A673 (cell line): ENCODE results near the gene NUCB1. TPM values are rescaled to one million over a fixed set of nuclear protein-coding genes. Genes with fewer than 3 reads are reported as not detected.

Experiments
- BruUV-seq: library from RNA; stranded (reverse); fragments of 400-500 nt; replicated peaks from 2 replicates; lab custom pipeline; 2021; lab: Mats Ljungman, UMichigan
- CTCF ChIA-PET: fragments of 300-600 bp; sonication (Branson Sonifier 250); formaldehyde crosslinking; loops from one replicate; lab custom pipeline; 2022; ENCODE audit warnings: antibody characterized with exemption; lab: Charles Lee
- POLR2A ChIA-PET: fragments of 300-600 bp; sonication (Branson Sonifier 250); formaldehyde crosslinking; loops from one replicate; lab custom pipeline; 2022; ENCODE audit warnings: antibody characterized with exemption; ENCODE audit not compliant: low non-redundant PET; lab: Charles Lee
- DNase-seq: peaks from one replicate; pipeline ENCODE4 v3.0.0-alpha.2; 2015; ENCODE audit warnings: low spot score
- H3K27ac ChIP-seq: fragments of 200-600 bp; sonication (generic); 2 replicates; pipeline ENCODE4 v1.5.1; 2016; ENCODE audit warnings: mixed run types, low read depth, mild to moderate bottlenecking, mixed read lengths, antibody characterized with exemption, low read length; ENCODE audit not compliant: poor library complexity, severe bottlenecking
- H3K27me3 ChIP-seq: fragments of 200-600 bp; sonication (generic); replicated peaks from 2 replicates; pipeline ENCODE4 v1.6.1; 2017; ENCODE audit warnings: mixed run types, low read depth, mild to moderate bottlenecking, mixed read lengths, antibody characterized with exemption, low read length; ENCODE audit not compliant: insufficient read depth, poor library complexity
- H3K36me3 ChIP-seq: fragments of 200-600 bp; sonication (generic); 2 replicates; pipeline ENCODE4 v1.6.1; 2016; ENCODE audit warnings: mixed run types, mild to moderate bottlenecking, mixed read lengths, antibody characterized with exemption, low read length; ENCODE audit not compliant: insufficient read depth, poor library complexity, severe bottlenecking
- H3K4me1 ChIP-seq: fragments of 200-600 bp; sonication (generic); 2 replicates; pipeline ENCODE4 v1.6.1; 2017; ENCODE audit warnings: mixed run types, mild to moderate bottlenecking, mixed read lengths, antibody characterized with exemption, low read length; ENCODE audit not compliant: insufficient read depth, poor library complexity, severe bottlenecking
- H3K4me3 ChIP-seq: fragments of 200-600 bp; sonication (generic); 2 replicates; pipeline ENCODE4 v1.5.1; 2016; ENCODE audit warnings: low read depth, mixed run types, mild to moderate bottlenecking, mixed read lengths, low read length; ENCODE audit not compliant: poor library complexity, severe bottlenecking
- H3K9me3 ChIP-seq: fragments of 200-600 bp; sonication (generic); 2 replicates; pipeline ENCODE4 v1.6.1; 2016; ENCODE audit warnings: mixed run types, low read depth, mild to moderate bottlenecking, mixed read lengths, antibody characterized with exemption, low read length; ENCODE audit not compliant: poor library complexity, severe bottlenecking
- EZH2 ChIP-seq: fragments of 200-600 bp; sonication (generic); IDR thresholded peaks from 2 replicates; pipeline ENCODE4 v1.6.1; 2017; ENCODE audit warnings: borderline replicate concordance, low read depth, mild to moderate bottlenecking, mixed read lengths, antibody characterized with exemption, low read length; ENCODE audit not compliant: poor library complexity, severe bottlenecking
- intact Hi-C: fragments of 100-400 bp; cut with micrococcal nuclease; formaldehyde crosslinking; loops from one replicate; pipeline ENCODE4 v1.10.0; 2022; ENCODE audit not compliant: unreplicated experiment
- total RNA-seq: library from RNA; stranded (reverse); gene quantifications from 2 replicates; pipeline ENCODE4 v1.2.3, GENCODE V29; 2021
- TF ChIP-seq, protein P1 (sequence below): fragments of 300-800, 200-600 bp; sonication (generic); conservative IDR thresholded peaks from 2 replicates; pipeline ENCODE4 v1.5.1; 2017; ENCODE audit warnings: low read depth, mild to moderate bottlenecking, antibody characterized with exemption, low read length, moderate library complexity, mixed read lengths

Gene NUCB1
- total RNA-seq, 1 experiment from 2014 or later: 86.7 TPM

DNA sequence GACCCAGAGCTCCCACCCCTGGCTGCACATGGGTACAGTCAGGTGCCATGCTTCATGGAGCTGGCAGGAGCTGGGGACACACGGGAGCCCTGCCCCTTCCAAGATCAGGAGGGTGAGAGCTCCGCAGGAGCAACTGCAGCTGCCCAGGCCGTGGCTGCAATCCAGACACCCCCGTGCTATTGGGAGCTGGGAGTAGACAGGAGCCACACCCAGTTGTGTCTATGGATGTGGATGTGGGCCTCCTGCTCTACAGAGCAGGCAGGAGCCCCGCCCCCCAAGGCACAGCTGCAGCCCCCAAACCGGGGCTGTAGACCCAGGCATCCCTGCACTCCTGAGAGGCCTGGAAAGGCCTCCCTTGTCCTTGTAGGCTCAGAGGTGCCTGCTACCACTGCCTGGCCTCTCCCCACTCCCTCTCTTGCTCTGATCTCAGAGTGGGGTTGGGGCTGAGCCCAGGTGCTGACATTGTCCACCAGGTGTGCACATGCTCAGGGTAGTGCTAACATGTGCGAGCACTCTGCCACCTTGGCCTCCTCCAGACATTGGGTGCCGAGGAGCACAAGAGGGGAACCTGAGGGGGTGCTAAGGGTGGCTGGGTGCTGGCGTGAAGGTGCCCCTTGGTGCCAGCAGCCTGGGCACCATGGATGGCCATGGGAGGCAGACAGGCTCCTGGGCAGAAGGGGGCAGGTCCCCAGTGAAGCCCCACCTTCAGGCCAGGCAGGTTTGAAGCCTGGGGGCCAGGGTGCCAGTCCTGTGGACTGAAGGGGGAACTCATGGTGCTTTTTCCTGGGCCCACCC is 46.5 kb downstream of the NUCB1 start:
- Histone ChIP-seq H3K36me3 (no peaks in the 10 kb centered on the region), H3K27me3 (no peaks in the 10 kb centered on the region), H3K27ac (no peak overlapping the region), H3K4me1 (no peaks in the 10 kb centered on the region), H3K9me3 (no peaks in the 10 kb centered on the region), H3K4me3 (no peak overlapping the region)
- CTCF ChIA-PET: no interaction called here
- no TSS peak for BruUV-seq
- no peak for TF ChIP-seq EZH2
- TF ChIP-seq, protein P1, sequence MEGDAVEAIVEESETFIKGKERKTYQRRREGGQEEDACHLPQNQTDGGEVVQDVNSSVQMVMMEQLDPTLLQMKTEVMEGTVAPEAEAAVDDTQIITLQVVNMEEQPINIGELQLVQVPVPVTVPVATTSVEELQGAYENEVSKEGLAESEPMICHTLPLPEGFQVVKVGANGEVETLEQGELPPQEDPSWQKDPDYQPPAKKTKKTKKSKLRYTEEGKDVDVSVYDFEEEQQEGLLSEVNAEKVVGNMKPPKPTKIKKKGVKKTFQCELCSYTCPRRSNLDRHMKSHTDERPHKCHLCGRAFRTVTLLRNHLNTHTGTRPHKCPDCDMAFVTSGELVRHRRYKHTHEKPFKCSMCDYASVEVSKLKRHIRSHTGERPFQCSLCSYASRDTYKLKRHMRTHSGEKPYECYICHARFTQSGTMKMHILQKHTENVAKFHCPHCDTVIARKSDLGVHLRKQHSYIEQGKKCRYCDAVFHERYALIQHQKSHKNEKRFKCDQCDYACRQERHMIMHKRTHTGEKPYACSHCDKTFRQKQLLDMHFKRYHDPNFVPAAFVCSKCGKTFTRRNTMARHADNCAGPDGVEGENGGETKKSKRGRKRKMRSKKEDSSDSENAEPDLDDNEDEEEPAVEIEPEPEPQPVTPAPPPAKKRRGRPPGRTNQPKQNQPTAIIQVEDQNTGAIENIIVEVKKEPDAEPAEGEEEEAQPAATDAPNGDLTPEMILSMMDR: no peak
- POLR2A ChIA-PET: no interaction called here
- DNase-seq: no peak
- intact Hi-C loops: no loop called here

DNA sequence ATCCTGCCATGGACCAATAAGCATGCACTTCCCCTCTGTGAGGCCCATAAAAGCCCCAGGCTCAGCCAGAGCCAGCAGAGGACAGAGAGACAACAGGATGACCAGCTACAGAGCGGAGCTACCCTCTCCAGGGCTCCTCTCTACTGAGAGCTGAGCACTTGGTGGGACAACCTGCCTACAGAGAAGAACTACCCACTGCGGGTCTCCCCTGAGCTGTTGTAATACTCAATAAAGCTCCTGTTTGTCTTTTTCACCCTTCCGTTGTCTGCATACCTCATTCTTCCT is 47.1 kb downstream of the NUCB1 start:
- DNase-seq: no peak
- CTCF ChIA-PET: no interaction called here

DNA sequence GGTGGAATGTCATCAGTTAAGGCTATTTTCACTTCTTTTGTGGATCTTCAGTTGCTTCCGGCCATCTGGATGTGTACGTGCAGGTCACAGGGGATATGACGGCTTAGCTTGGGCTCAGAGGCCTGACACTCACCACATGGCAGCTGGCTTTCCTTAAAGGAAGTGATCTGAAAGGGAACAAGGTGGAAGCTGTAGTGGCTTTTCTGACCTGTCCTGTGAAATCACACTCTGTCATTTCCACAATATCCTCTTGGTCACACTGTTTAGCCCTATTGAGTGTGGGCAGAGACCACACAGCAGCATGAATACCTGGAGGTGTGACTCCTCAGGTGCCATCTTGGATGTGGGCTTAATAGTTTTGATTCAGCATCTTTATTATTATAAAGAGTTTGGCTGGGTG is 50.0 kb downstream of the NUCB1 start:
- DNase-seq: no peak
- H3K27me3 ChIP-seq: no peaks in the 10 kb centered on the region
- no peak overlapping the region for H3K4me3 ChIP-seq
- POLR2A ChIA-PET: no interaction called here
- peaks cover 4% of the 10 kb centered on the region for H3K4me1 ChIP-seq
- no TSS peak for BruUV-seq
- no peak overlapping the region for H3K27ac ChIP-seq
- intact Hi-C loops: no loop called here
- CTCF ChIA-PET: no interaction called here
- H3K9me3 ChIP-seq: no peaks in the 10 kb centered on the region
- TF ChIP-seq EZH2: no peak
- TF ChIP-seq, protein P1: no peak
- no peaks in the 10 kb centered on the region for H3K36me3 ChIP-seq

More for the DNA sequence above, 47.1 kb downstream of the NUCB1 start:
- POLR2A ChIA-PET: no interaction called here
- Histone ChIP-seq H3K4me3 (no peak overlapping the region), H3K27ac (no peak overlapping the region), H3K9me3 (no peaks in the 10 kb centered on the region), H3K36me3 (no peaks in the 10 kb centered on the region), H3K4me1 (no peaks in the 10 kb centered on the region), H3K27me3 (no peaks in the 10 kb centered on the region)
- no peak for TF ChIP-seq EZH2
- TF ChIP-seq, protein P1: no peak
- intact Hi-C loops: no loop called here
- BruUV-seq: no TSS peak
